SK-N-SH (cell line): ENCODE data around the gene CCSER1. TPM values are rescaled to one million over a fixed set of nuclear protein-coding genes. Genes with fewer than 3 reads are reported as not detected.
A peak's percentile ranks its signal among the peaks of the same experiment; 100 is the strongest.

Source experiments
- CTCF ChIA-PET: fragments of 300-600, 350-600 bp; formaldehyde crosslinking; extraction: SDS; loops from one replicate; lab custom pipeline; 2021; lab: Yijun Ruan, JAX
- POLR2A ChIA-PET: fragments of 350-600 bp; sonication (Branson Sonifier 250); formaldehyde crosslinking; extraction: SDS; loops from one replicate; lab custom pipeline; 2020; ENCODE audit warnings: antibody characterized with exemption, inconsistent platforms; lab: Yijun Ruan, JAX
- DNase-seq: peaks from one replicate; pipeline ENCODE4 v3.0.0; 2012
- H2AFZ ChIP-seq: fragments of 200-600 bp; sonication (generic); 2 replicates; pipeline ENCODE4 v1.8.1; 2016; ENCODE audit warnings: antibody characterized with exemption, mild to moderate bottlenecking, low read depth
- H3F3A ChIP-seq: fragments of 200-600 bp; sonication (generic); replicated peaks from 2 replicates; pipeline ENCODE3; 2016; ENCODE audit warnings: antibody characterized with exemption, mild to moderate bottlenecking; ENCODE audit not compliant: insufficient read depth
- H3K27ac ChIP-seq, 2 experiments: fragments of 200-500 bp in 1 of 2; fragments of 200-600 bp in 1 of 2; sonication (Bioruptor generic) in 1 of 2; sonication (generic), shearing (Covaris generic) in 1 of 2; 2 replicates each; pipeline versions ENCODE4 v1.5.1 to v1.6.1; 2014 to 2016; ENCODE audit warnings: low read depth in 2 of 2, inconsistent platforms in 1 of 2, low read length in 1 of 2, mild to moderate bottlenecking in 1 of 2, mixed read lengths in 1 of 2
- H3K27me3 ChIP-seq: fragments of 200-600 bp; sonication (generic), shearing (Covaris generic); 2 replicates; pipeline ENCODE4 v1.6.1; 2016; ENCODE audit warnings: mixed run types; ENCODE audit not compliant: insufficient read depth
- H3K36me3 ChIP-seq, 2 experiments: fragments of 200-500 bp in 1 of 2; fragments of 200-600 bp in 1 of 2; sonication (Bioruptor generic) in 1 of 2; sonication (generic) in 1 of 2; replicated peaks in 1 of 2; 2 replicates each; pipeline versions ENCODE3 to v1.5.1; 2014 to 2016; ENCODE audit warnings: low read length in 1 of 2, mild to moderate bottlenecking in 1 of 2; ENCODE audit not compliant: insufficient read depth in 2 of 2, control insufficient read depth in 1 of 2
- H3K4me1 ChIP-seq, 2 experiments: fragments of 200-500 bp in 1 of 2; fragments of 200-600 bp in 1 of 2; sonication (Bioruptor generic) in 1 of 2; sonication (generic), shearing (Covaris generic) in 1 of 2; 2 replicates each; pipeline versions ENCODE4 v1.5.1 to v1.6.1; 2014 to 2016; ENCODE audit warnings: low read depth in 1 of 2, low read length in 1 of 2, mixed run types in 1 of 2; ENCODE audit not compliant: insufficient read depth in 2 of 2, control insufficient read depth in 1 of 2
- H3K4me2 ChIP-seq: fragments of 200-600 bp; sonication (generic), shearing (Covaris generic); 2 replicates; pipeline ENCODE4 v1.6.1; 2017; ENCODE audit warnings: mixed run types
- H3K4me3 ChIP-seq, 2 experiments: fragments of 200-500 bp in 1 of 2; fragments of 200-600 bp in 1 of 2; sonication (Bioruptor generic) in 1 of 2; sonication (generic), shearing (Covaris generic) in 1 of 2; 2 replicates each; pipeline versions ENCODE4 v1.5.1 to v1.8.1; 2014 to 2016; ENCODE audit warnings: low read depth in 2 of 2, inconsistent platforms in 1 of 2, low read length in 1 of 2, mild to moderate bottlenecking in 1 of 2, mixed read lengths in 1 of 2, moderate library complexity in 1 of 2
- H3K79me2 ChIP-seq: fragments of 200-600 bp; sonication (generic); 2 replicates; pipeline ENCODE4 v1.8.1; 2017; ENCODE audit warnings: mild to moderate bottlenecking; ENCODE audit not compliant: insufficient read depth
- H3K9ac ChIP-seq: fragments of 200-600 bp; sonication (generic); 2 replicates; pipeline ENCODE4 v1.6.1; 2017; ENCODE audit warnings: mixed run types
- H3K9me2 ChIP-seq: fragments of 200-600 bp; sonication (generic); 2 replicates; pipeline ENCODE4 v1.6.1; 2017; ENCODE audit warnings: mixed run types
- H3K9me3 ChIP-seq: fragments of 200-600 bp; sonication (generic); 2 replicates; pipeline ENCODE4 v1.6.1; 2017; ENCODE audit warnings: mixed run types, mild to moderate bottlenecking, moderate library complexity
- H4K20me1 ChIP-seq: fragments of 200-600 bp; sonication (generic); 2 replicates; pipeline ENCODE4 v1.6.1; 2017; ENCODE audit warnings: mild to moderate bottlenecking, mixed run types; ENCODE audit not compliant: insufficient read depth
- EP300 ChIP-seq, 2 experiments: IDR thresholded peaks; 2 replicates each; pipeline versions ENCODE4 v1.4.0 to v1.6.1; 2012; ENCODE audit warnings: borderline replicate concordance in 1 of 2, low read depth in 1 of 2, low read length in 1 of 2
- EZH2phosphoT487 ChIP-seq: fragments of 200-600 bp; sonication (generic); IDR thresholded peaks from 2 replicates; pipeline ENCODE4 v1.6.1; 2017; ENCODE audit warnings: low read depth, mixed run types, mild to moderate bottlenecking, antibody characterized with exemption, moderate library complexity, borderline replicate concordance
- FOSL2 ChIP-seq: IDR thresholded peaks from 2 replicates; pipeline ENCODE4 v1.4.0; 2012; ENCODE audit warnings: low read depth, mild to moderate bottlenecking, moderate library complexity, borderline replicate concordance
- GABPA ChIP-seq: IDR thresholded peaks from 2 replicates; pipeline ENCODE4 v1.4.0; 2012; ENCODE audit warnings: low read depth, mild to moderate bottlenecking
- MAX ChIP-seq: IDR thresholded peaks from 2 replicates; pipeline ENCODE4 v1.4.0; 2012; ENCODE audit warnings: low read depth
- MXI1 ChIP-seq: IDR thresholded peaks from 2 replicates; pipeline ENCODE4 v1.6.1; 2012; ENCODE audit warnings: mild to moderate bottlenecking, low read depth, low read length, improper control_type of control experiment
- NFIC ChIP-seq: IDR thresholded peaks from 2 replicates; pipeline ENCODE4 v1.4.0; 2012; ENCODE audit warnings: borderline replicate concordance
- NRF1 ChIP-seq: IDR thresholded peaks from 2 replicates; pipeline ENCODE4 v1.6.1; 2012; ENCODE audit warnings: low read depth, mild to moderate bottlenecking, low read length
- PBX3 ChIP-seq: IDR thresholded peaks from 2 replicates; pipeline ENCODE4; 2012
- POLR2AphosphoS5 ChIP-seq: IDR thresholded peaks from 2 replicates; pipeline ENCODE4 v1.6.1; 2012; ENCODE audit warnings: low read depth, low read length
- RAD21 ChIP-seq: IDR thresholded peaks from 2 replicates; pipeline ENCODE4 v1.6.1; 2012; ENCODE audit warnings: mild to moderate bottlenecking, low read length
- RCOR1 ChIP-seq: fragments of 150-350 bp; IDR thresholded peaks from 2 replicates; pipeline ENCODE4 v1.6.1; 2017; ENCODE audit warnings: antibody characterized with exemption, low read length
- SIN3A ChIP-seq: IDR thresholded peaks from 2 replicates; pipeline ENCODE4 v1.6.1; 2012; ENCODE audit warnings: low read depth, mild to moderate bottlenecking, low read length, moderate library complexity, borderline replicate concordance
- SMC3 ChIP-seq: IDR thresholded peaks from 2 replicates; pipeline ENCODE4 v1.6.1; 2012; ENCODE audit warnings: low read depth, low read length, improper control_type of control experiment
- USF2 ChIP-seq: fragments of 150-350 bp; IDR thresholded peaks from 2 replicates; pipeline ENCODE4 v1.6.1; 2017; ENCODE audit warnings: antibody characterized with exemption, low read length, low read depth, borderline replicate concordance
- WGBS: methylation state at CpG from one replicate; pipeline ENCODE4 v1.1.6; 2017; ENCODE audit warnings: low lambda C conversion rate; 5-methylcytosine and 5-hydroxymethylcytosine counted together
- polyA plus RNA-seq, 3 experiments: library from polyadenylated mRNA; depleted of rRNA; stranded (reverse); fragments of >200 nt; gene quantifications; 2 replicates each; pipeline ENCODE4 v1.2.3, GENCODE V29; 2012
- TF ChIP-seq, protein P1 (sequence below): IDR thresholded peaks from 2 replicates; pipeline ENCODE4 v1.4.0; 2012; ENCODE audit warnings: low read depth, borderline replicate concordance
- TF ChIP-seq, protein P2 (sequence below): IDR thresholded peaks from 2 replicates; pipeline ENCODE4 v1.6.1; 2012; ENCODE audit warnings: mild to moderate bottlenecking, low read depth, low read length, moderate library complexity
- TF ChIP-seq, protein P3 (sequence below): fragments of 150-350 bp; IDR thresholded peaks from 2 replicates; pipeline ENCODE4 v1.6.1; 2016; ENCODE audit warnings: mild to moderate bottlenecking, low read depth, low read length

The CCSER1 gene
- polyA plus RNA-seq, 1 of the 3 experiments (the other 2 are of a cell fraction): 0.05 TPM

DNA sequence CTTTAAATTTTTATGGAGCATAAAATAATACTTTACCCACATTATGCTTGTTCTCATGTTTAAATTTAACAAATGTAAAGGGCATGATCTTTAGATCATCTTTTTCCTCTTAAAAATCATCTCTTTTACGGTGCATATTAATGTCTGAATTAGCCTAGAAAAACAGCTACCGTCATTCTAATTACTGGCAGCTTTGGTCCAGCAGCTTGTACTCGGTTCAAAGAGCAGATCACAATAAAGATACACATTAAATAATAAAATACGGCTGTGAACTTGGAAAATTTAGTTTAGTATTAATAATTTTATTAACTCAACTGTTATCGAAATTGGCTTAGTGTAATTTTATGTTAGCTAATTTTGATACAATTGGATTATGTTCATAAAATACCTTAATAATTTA, 19.1 kb downstream of the CCSER1 start:
- WGBS: 30% methylated on average over 5 of the region's 5 CpGs
- H3K27me3 ChIP-seq: no peaks in the 10 kb centered on the region
- no peaks in the 10 kb centered on the region for H4K20me1 ChIP-seq
- H2AFZ ChIP-seq: no peak overlapping the region
- no peaks in the 10 kb centered on the region; a peak in 1 of 4 replicates for H3K4me1 ChIP-seq
- H3K4me3 ChIP-seq: no peak overlapping the region
- POLR2A ChIA-PET: no interaction called here
- no peak overlapping the region for H3K4me2 ChIP-seq
- TF ChIP-seq EP300 (IDR thresholded peaks at IDR 0.05; ENCODE audit: borderline replicate concordance in 1 of 2, low read depth in 1 of 2, low read length in 1 of 2) (peak in 1 of 2 experiments; percentile 35; a peak in 1 of 4 replicates), MXI1 (no peak), RCOR1 (0 out of 2 replicates have a peak, but pooled peaks have one; percentile 22)
- TF ChIP-seq, all 33 proteins: peak for 2
- CTCF ChIA-PET: interaction anchor here (0.6 to 1.5 kb wide), 4 partner anchors 18 to 94 kb away, joined by 3 to 7 read pairs (median 3); no protein-coding TSS in a partner anchor
- Histone ChIP-seq H3F3A (no peaks in the 10 kb centered on the region), H3K9ac (no peak overlapping the region), H3K79me2 (no peaks in the 10 kb centered on the region), H3K27ac (no peak overlapping the region), H3K9me2 (no peaks in the 10 kb centered on the region), H3K9me3 (no peaks in the 10 kb centered on the region), H3K36me3 (no peaks in the 10 kb centered on the region)
- no peak for DNase-seq

DNA sequence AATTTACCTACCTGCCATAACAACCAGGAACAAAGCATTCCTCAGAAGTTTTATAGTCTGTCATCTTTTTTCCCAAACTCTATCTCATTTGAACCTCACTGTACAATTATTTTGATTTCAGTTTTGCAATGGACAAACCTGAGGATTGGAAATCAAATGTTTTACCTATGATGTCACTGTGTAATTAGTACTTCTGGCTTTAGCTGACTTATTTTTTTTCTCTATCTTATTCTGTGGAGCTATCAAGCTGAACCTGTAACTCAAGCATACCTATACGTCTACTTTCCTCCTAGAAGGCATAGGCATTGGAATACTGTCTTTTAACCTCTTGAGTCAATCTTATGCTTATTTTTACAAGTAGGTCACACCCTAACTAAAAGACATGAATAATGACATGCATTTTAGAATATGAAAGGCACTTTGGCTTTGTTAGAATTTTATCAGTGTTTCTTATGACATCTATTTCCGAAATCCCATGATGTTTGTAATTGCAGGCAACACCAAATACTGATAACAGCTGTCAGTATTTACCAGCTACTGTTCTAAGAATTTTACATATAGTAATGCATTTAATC, 21.5 kb downstream of the CCSER1 start:
- H3K4me2 ChIP-seq: no peak overlapping the region
- no peak for DNase-seq
- H3K4me1 ChIP-seq: peaks cover 0 to 3% of the 10 kb centered on the region in 2 experiments; a peak in 2 of 4 replicates
- POLR2A ChIA-PET: no interaction called here
- no peak overlapping the region for H2AFZ ChIP-seq
- no peaks in the 10 kb centered on the region for H3K27me3 ChIP-seq
- H3K9ac ChIP-seq: no peak overlapping the region
- TF ChIP-seq FOSL2: no peak
- TF ChIP-seq NFIC: no peak
- TF ChIP-seq RCOR1: no peak
- no peak for TF ChIP-seq MAX
- no peak for TF ChIP-seq SIN3A
- no peak for TF ChIP-seq PBX3
- TF ChIP-seq, protein P1, sequence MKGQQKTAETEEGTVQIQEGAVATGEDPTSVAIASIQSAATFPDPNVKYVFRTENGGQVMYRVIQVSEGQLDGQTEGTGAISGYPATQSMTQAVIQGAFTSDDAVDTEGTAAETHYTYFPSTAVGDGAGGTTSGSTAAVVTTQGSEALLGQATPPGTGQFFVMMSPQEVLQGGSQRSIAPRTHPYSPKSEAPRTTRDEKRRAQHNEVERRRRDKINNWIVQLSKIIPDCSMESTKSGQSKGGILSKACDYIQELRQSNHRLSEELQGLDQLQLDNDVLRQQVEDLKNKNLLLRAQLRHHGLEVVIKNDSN: no peak
- TF ChIP-seq, protein P2, sequence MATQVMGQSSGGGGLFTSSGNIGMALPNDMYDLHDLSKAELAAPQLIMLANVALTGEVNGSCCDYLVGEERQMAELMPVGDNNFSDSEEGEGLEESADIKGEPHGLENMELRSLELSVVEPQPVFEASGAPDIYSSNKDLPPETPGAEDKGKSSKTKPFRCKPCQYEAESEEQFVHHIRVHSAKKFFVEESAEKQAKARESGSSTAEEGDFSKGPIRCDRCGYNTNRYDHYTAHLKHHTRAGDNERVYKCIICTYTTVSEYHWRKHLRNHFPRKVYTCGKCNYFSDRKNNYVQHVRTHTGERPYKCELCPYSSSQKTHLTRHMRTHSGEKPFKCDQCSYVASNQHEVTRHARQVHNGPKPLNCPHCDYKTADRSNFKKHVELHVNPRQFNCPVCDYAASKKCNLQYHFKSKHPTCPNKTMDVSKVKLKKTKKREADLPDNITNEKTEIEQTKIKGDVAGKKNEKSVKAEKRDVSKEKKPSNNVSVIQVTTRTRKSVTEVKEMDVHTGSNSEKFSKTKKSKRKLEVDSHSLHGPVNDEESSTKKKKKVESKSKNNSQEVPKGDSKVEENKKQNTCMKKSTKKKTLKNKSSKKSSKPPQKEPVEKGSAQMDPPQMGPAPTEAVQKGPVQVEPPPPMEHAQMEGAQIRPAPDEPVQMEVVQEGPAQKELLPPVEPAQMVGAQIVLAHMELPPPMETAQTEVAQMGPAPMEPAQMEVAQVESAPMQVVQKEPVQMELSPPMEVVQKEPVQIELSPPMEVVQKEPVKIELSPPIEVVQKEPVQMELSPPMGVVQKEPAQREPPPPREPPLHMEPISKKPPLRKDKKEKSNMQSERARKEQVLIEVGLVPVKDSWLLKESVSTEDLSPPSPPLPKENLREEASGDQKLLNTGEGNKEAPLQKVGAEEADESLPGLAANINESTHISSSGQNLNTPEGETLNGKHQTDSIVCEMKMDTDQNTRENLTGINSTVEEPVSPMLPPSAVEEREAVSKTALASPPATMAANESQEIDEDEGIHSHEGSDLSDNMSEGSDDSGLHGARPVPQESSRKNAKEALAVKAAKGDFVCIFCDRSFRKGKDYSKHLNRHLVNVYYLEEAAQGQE: no peak
- TF ChIP-seq, protein P3, sequence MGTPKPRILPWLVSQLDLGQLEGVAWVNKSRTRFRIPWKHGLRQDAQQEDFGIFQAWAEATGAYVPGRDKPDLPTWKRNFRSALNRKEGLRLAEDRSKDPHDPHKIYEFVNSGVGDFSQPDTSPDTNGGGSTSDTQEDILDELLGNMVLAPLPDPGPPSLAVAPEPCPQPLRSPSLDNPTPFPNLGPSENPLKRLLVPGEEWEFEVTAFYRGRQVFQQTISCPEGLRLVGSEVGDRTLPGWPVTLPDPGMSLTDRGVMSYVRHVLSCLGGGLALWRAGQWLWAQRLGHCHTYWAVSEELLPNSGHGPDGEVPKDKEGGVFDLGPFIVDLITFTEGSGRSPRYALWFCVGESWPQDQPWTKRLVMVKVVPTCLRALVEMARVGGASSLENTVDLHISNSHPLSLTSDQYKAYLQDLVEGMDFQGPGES: no peak
- TF ChIP-seq USF2: no peak
- no peak for TF ChIP-seq SMC3
- no peak for TF ChIP-seq POLR2AphosphoS5
- no peak for TF ChIP-seq NRF1
- no peak for TF ChIP-seq RAD21
- no peak for TF ChIP-seq EZH2phosphoT487
- no peak for TF ChIP-seq GABPA
- TF ChIP-seq, all 33 proteins: peak for 0
- Histone ChIP-seq H4K20me1 (no peaks in the 10 kb centered on the region), H3K27ac (no peak overlapping the region), H3K9me2 (no peaks in the 10 kb centered on the region), H3K79me2 (no peaks in the 10 kb centered on the region), H3F3A (no peaks in the 10 kb centered on the region), H3K36me3 (no peaks in the 10 kb centered on the region), H3K4me3 (no peak overlapping the region), H3K9me3 (no peaks in the 10 kb centered on the region)
- 55% methylated on average over 2 of the region's 2 CpGs for WGBS
- CTCF ChIA-PET: no interaction called here
